KMS-11 (cell line): ENCODE measurements around the gene PLXDC2.

Experiments used
- H2AFZ ChIP-seq: fragments of 200-600 bp; sonication (generic); 2 replicates; pipeline ENCODE4 v1.6.1; 2016; ENCODE audit warnings: antibody characterized with exemption, mixed run types, low read depth
- H3K27ac ChIP-seq: fragments of 200-600 bp; sonication (generic); 2 replicates; pipeline ENCODE4 v1.6.1; 2016; ENCODE audit warnings: mild to moderate bottlenecking, mixed run types
- H3K27me3 ChIP-seq: fragments of 200-600 bp; sonication (generic); 2 replicates; pipeline ENCODE4 v1.6.1; 2017; ENCODE audit warnings: mild to moderate bottlenecking, low read depth, mixed run types, moderate library complexity; ENCODE audit not compliant: insufficient read depth
- H3K36me3 ChIP-seq: fragments of 200-600 bp; sonication (generic); 2 replicates; pipeline ENCODE4 v1.6.1; 2017; ENCODE audit warnings: mild to moderate bottlenecking, mixed run types; ENCODE audit not compliant: insufficient read depth
- H3K4me1 ChIP-seq: fragments of 200-600 bp; sonication (generic); 2 replicates; pipeline ENCODE4 v1.6.1; 2016; ENCODE audit warnings: mild to moderate bottlenecking, low read depth, mixed run types; ENCODE audit not compliant: poor library complexity, severe bottlenecking
- H3K4me2 ChIP-seq: fragments of 200-600 bp; sonication (generic); 2 replicates; pipeline ENCODE4 v1.7.0; 2016; ENCODE audit warnings: mild to moderate bottlenecking, mixed run types
- H3K4me3 ChIP-seq: fragments of 200-600 bp; sonication (generic); IDR thresholded peaks from 2 replicates; pipeline ENCODE4 v1.6.1; 2017; ENCODE audit warnings: low read depth, low read length, mixed read lengths; ENCODE audit not compliant: insufficient read depth
- H3K79me2 ChIP-seq: fragments of 200-600 bp; sonication (generic); 2 replicates; pipeline ENCODE4 v1.6.1; 2016; ENCODE audit warnings: low read depth, mixed run types; ENCODE audit not compliant: insufficient read depth
- H3K9ac ChIP-seq: fragments of 200-600 bp; sonication (generic); 2 replicates; pipeline ENCODE4 v1.6.1; 2016; ENCODE audit warnings: mild to moderate bottlenecking, mixed run types
- H4K20me1 ChIP-seq: fragments of 200-600 bp; sonication (generic); 2 replicates; pipeline ENCODE4 v1.6.1; 2016; ENCODE audit warnings: mild to moderate bottlenecking, mixed run types; ENCODE audit not compliant: insufficient read depth
- CTCF ChIP-seq: fragments of 200-600 bp; sonication (generic); conservative IDR thresholded peaks from 2 replicates; pipeline ENCODE4 v1.6.1; 2017; ENCODE audit warnings: low read depth, mild to moderate bottlenecking, antibody characterized with exemption, low read length, moderate library complexity, mixed read lengths

PLXDC2 gene

GRCh38 chr10:19845503-19846368 is 29.5 kb downstream of the PLXDC2 start:
- Histone ChIP-seq H3K27ac (no peak overlapping the region), H4K20me1 (no peaks in the 10 kb centered on the region), H3K9ac (no peak overlapping the region), H2AFZ (no peak overlapping the region), H3K79me2 (no peaks in the 10 kb centered on the region), H3K4me2 (no peak overlapping the region), H3K4me1 (no peaks in the 10 kb centered on the region), H3K27me3 (no peaks in the 10 kb centered on the region), H3K4me3 (no peak overlapping the region), H3K36me3 (no peaks in the 10 kb centered on the region)
- no peak for TF ChIP-seq CTCF

- Histone ChIP-seq H2AFZ (no peak overlapping the region), H3K36me3 (no peaks in the 10 kb centered on the region), H3K27ac (no peak overlapping the region), H3K4me2 (no peak overlapping the region), H3K9ac (no peak overlapping the region), H3K27me3 (no peaks in the 10 kb centered on the region), H4K20me1 (no peaks in the 10 kb centered on the region), H3K4me3 (no peak overlapping the region), H3K4me1 (no peaks in the 10 kb centered on the region), H3K79me2 (no peaks in the 10 kb centered on the region)
- TF ChIP-seq CTCF, result no peak
Measured at GRCh38 chr10:19847321-19847720, 31.1 kb downstream of the PLXDC2 start.

- no peaks in the 10 kb centered on the region for H3K27me3 ChIP-seq
- H2AFZ ChIP-seq, result no peak overlapping the region
- no peak overlapping the region for H3K9ac ChIP-seq
- no peaks in the 10 kb centered on the region for H3K79me2 ChIP-seq
- no peak overlapping the region for H3K4me2 ChIP-seq
- no peaks in the 10 kb centered on the region for H3K36me3 ChIP-seq
- no peaks in the 10 kb centered on the region for H4K20me1 ChIP-seq
- TF ChIP-seq CTCF, result no peak
- no peak overlapping the region for H3K4me3 ChIP-seq
- H3K4me1 ChIP-seq, result no peaks in the 10 kb centered on the region
- no peak overlapping the region for H3K27ac ChIP-seq
Measured at GRCh38 chr10:19848226-19848985, 32.2 kb downstream of the PLXDC2 start.

- H2AFZ ChIP-seq, result no peak overlapping the region
- no peaks in the 10 kb centered on the region for H3K79me2 ChIP-seq
- H3K27me3 ChIP-seq, result no peaks in the 10 kb centered on the region
- no peak overlapping the region for H3K27ac ChIP-seq
- no peaks in the 10 kb centered on the region for H3K36me3 ChIP-seq
- H3K4me3 ChIP-seq, result no peak overlapping the region
- no peaks in the 10 kb centered on the region for H3K4me1 ChIP-seq
- no peak for TF ChIP-seq CTCF
- H3K9ac ChIP-seq, result no peak overlapping the region
- H4K20me1 ChIP-seq, result no peaks in the 10 kb centered on the region
- no peak overlapping the region for H3K4me2 ChIP-seq
Measured at GRCh38 chr10:19853831-19854230, 37.6 kb downstream of the PLXDC2 start.
